Thymus (tissue), 11 donors: ENCODE results near the gene DDX1. TPM values are rescaled to one million over a fixed set of nuclear protein-coding genes. Genes with fewer than 3 reads are reported as not detected.

Source experiments
- DNase-seq, 9 donors: peaks; one replicate each; pipeline ENCODE4 v3.0.0-alpha.2; 2013; ENCODE audit warnings: low spot score in 9 of 9, low read depth in 6 of 9, missing footprints in 1 of 9
- H3K27ac ChIP-seq, 2 donors: one replicate each; pipeline ENCODE4 v1.5.1; 2013; ENCODE audit warnings: control low read depth in 1 of 2, low read depth in 1 of 2, low read length in 1 of 2, mild to moderate bottlenecking in 1 of 2, moderate library complexity in 1 of 2
- H3K27me3 ChIP-seq, 2 donors: one replicate each; pipeline ENCODE4 v1.5.1; 2013; ENCODE audit warnings: low read length in 1 of 2; ENCODE audit not compliant: control insufficient read depth in 2 of 2, insufficient read depth in 1 of 2
- H3K36me3 ChIP-seq, 2 donors: one replicate each; pipeline ENCODE4 v1.5.1; 2013; ENCODE audit warnings: low read length in 1 of 2, mild to moderate bottlenecking in 1 of 2, moderate library complexity in 1 of 2; ENCODE audit not compliant: control insufficient read depth in 2 of 2, insufficient read depth in 2 of 2
- H3K4me1 ChIP-seq, 2 donors: one replicate each; pipeline ENCODE4 v1.5.1; 2013; ENCODE audit warnings: low read length in 2 of 2; ENCODE audit not compliant: control insufficient read depth in 2 of 2, insufficient read depth in 2 of 2
- H3K4me3 ChIP-seq, 2 donors: one replicate each; pipeline ENCODE4 v1.5.1; 2013; ENCODE audit warnings: low read length in 2 of 2, control low read depth in 1 of 2, mild to moderate bottlenecking in 1 of 2
- H3K9me3 ChIP-seq, 2 donors: one replicate each; pipeline ENCODE4 v1.5.1; 2013; ENCODE audit warnings: low read length in 1 of 2, mild to moderate bottlenecking in 1 of 2; ENCODE audit not compliant: control insufficient read depth in 2 of 2, insufficient read depth in 1 of 2
- WGBS: extraction: QIAGEN DNeasy Blood & Tissue Kit; methylation state at CpG from one replicate; pipeline ENCODE4 v1.1.7; 2013; 5-methylcytosine and 5-hydroxymethylcytosine counted together
- polyA plus RNA-seq: library from polyadenylated mRNA; stranded (reverse); fragments of 200-250 nt; gene quantifications from one replicate; pipeline ENCODE4 v1.2.3, GENCODE V29; 2013
- total RNA-seq: library from RNA; stranded (reverse); fragments of 120-200 nt; gene quantifications from one replicate; pipeline ENCODE4 v1.2.4, GENCODE V29; 2013
- donor health status: healthy.

Gene DDX1
- total and polyA plus RNA-seq, 2 donors, result 57.7 to 64.2 TPM

DNA sequence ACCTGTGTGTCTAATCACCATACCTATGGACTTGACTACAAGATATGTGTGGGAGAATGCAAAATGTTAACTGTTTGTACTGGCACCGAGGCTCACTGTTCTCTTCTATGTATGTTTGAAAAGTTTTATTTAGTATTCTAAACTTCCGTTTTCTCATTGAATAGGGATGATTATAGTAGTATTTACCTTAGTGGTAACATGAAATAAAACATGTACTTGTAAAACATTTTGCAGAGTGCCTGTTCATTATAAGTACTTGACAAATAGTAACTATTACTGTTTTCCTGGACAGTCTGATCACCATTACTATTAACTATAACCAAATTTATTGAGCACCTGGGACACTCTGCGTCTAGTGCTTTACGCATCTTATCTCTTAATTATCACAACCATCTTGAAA lies 24.8 kb downstream of the DDX1 start:
- no peaks in the 10 kb centered on the region for H3K4me1 ChIP-seq
- DNase-seq, result no peak
- H3K36me3 ChIP-seq, result peaks cover 19 to 50% of the 10 kb centered on the region in 2 donors
- no peak overlapping the region for H3K4me3 ChIP-seq
- no peaks in the 10 kb centered on the region for H3K27me3 ChIP-seq
- H3K9me3 ChIP-seq, result no peaks in the 10 kb centered on the region
- no peak overlapping the region for H3K27ac ChIP-seq
- whole genome bisulfite sequencing, result 97% methylated on average over 4 of the region's 4 CpGs

GRCh38 chr2:15616850-15617777 lies 25.4 kb downstream of the DDX1 start:
- Histone ChIP-seq H3K27me3 (no peaks in the 10 kb centered on the region), H3K4me3 (no peak overlapping the region), H3K36me3 (peaks cover 22 to 57% of the 10 kb centered on the region in 2 donors), H3K9me3 (no peaks in the 10 kb centered on the region), H3K27ac (no peak overlapping the region), H3K4me1 (no peaks in the 10 kb centered on the region)
- 97% methylated on average over 3 of the region's 3 CpGs for WGBS
- DNase-seq, result no peak

GRCh38 chr2:15617778-15618448 lies 26.2 kb downstream of the DDX1 start:
- H3K4me3 ChIP-seq, result no peak overlapping the region
- H3K27ac ChIP-seq, result no peak overlapping the region
- no peaks in the 10 kb centered on the region for H3K27me3 ChIP-seq
- H3K9me3 ChIP-seq, result no peaks in the 10 kb centered on the region
- 98% methylated on average over 4 of the region's 4 CpGs for WGBS
- peaks cover 22 to 64% of the 10 kb centered on the region in 2 donors for H3K36me3 ChIP-seq
- DNase-seq, result no peak
- H3K4me1 ChIP-seq, result no peaks in the 10 kb centered on the region

- Histone ChIP-seq H3K27ac (no peak overlapping the region), H3K27me3 (no peaks in the 10 kb centered on the region), H3K9me3 (no peaks in the 10 kb centered on the region), H3K36me3 (peaks cover 22 to 65% of the 10 kb centered on the region in 2 donors), H3K4me1 (no peaks in the 10 kb centered on the region), H3K4me3 (no peak overlapping the region)
- no peak for DNase-seq
- 98% methylated on average over 16 of the region's 16 CpGs for WGBS
Measured at GRCh38 chr2:15618449-15618855, 26.8 kb downstream of the DDX1 start.

DNA sequence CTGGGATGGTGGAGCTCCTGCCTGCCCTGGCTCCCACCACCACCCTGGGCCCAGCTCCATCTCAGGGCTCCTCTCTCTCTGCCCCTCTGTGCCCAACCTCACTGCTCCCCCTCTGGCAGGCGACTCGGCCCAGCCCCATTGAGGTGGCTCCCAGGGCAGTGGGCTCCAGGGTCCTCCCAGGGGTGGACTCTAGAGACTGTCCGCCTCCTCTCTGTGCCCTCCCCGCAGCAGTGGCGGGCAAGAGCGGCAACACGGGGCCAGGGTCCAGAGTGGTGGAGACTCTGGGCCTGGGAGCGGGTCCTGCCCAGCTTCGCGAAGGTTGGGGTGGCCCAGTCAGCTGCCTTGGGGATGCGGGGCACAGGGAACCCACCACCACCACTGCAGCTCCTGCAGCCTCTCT lies 27.4 kb downstream of the DDX1 start:
- Histone ChIP-seq H3K4me1 (no peaks in the 10 kb centered on the region), H3K4me3 (no peak overlapping the region), H3K27me3 (no peaks in the 10 kb centered on the region), H3K27ac (no peak overlapping the region), H3K9me3 (no peaks in the 10 kb centered on the region), H3K36me3 (peaks cover 22 to 64% of the 10 kb centered on the region in 2 donors)
- 99% methylated on average over 11 of the region's 11 CpGs for WGBS
- no peak for DNase-seq

GRCh38 chr2:15619510-15619909 lies 27.8 kb downstream of the DDX1 start:
- no peaks in the 10 kb centered on the region for H3K4me1 ChIP-seq
- H3K27ac ChIP-seq, result no peak overlapping the region
- no peaks in the 10 kb centered on the region for H3K27me3 ChIP-seq
- no peak overlapping the region for H3K4me3 ChIP-seq
- H3K9me3 ChIP-seq, result no peaks in the 10 kb centered on the region
- peaks cover 22 to 63% of the 10 kb centered on the region in 2 donors for H3K36me3 ChIP-seq
- DNase-seq, result no peak
- 79% methylated on average over 5 of the region's 5 CpGs for WGBS

DNA sequence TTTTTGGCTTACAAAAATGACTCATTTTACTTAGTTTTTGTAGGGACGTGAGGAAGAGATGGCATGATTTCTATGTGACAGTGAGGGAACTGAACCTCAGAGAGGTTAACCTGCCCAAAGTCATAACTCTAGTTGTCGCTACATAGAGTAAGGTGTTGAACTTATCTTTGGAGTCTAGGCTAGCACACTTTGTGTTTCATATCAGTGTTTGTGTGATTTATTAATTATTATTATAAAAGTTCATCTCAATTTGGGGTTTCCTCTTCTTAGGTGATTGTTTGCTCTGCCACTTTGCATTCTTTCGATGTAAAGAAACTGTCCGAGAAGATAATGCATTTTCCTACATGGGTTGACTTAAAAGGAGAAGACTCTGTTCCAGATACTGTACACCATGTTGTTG lies 28.3 kb downstream of the DDX1 start:
- no peaks in the 10 kb centered on the region for H3K4me1 ChIP-seq
- no peaks in the 10 kb centered on the region for H3K27me3 ChIP-seq
- H3K27ac ChIP-seq, result no peak overlapping the region
- WGBS, result 97% methylated on average over 4 of the region's 4 CpGs
- no peak for DNase-seq
- H3K36me3 ChIP-seq, result peaks cover 22 to 67% of the 10 kb centered on the region in 2 donors
- no peaks in the 10 kb centered on the region for H3K9me3 ChIP-seq
- no peak overlapping the region for H3K4me3 ChIP-seq

GRCh38 chr2:15620340-15620739 lies 28.7 kb downstream of the DDX1 start:
- no peak overlapping the region for H3K4me3 ChIP-seq
- no peak for DNase-seq
- no peaks in the 10 kb centered on the region for H3K9me3 ChIP-seq
- no peaks in the 10 kb centered on the region for H3K27me3 ChIP-seq
- H3K4me1 ChIP-seq, result no peaks in the 10 kb centered on the region
- H3K36me3 ChIP-seq, result peaks cover 22 to 65% of the 10 kb centered on the region in 2 donors
- no peak overlapping the region for H3K27ac ChIP-seq
- 97% methylated on average over 2 of the region's 2 CpGs for WGBS

DNA sequence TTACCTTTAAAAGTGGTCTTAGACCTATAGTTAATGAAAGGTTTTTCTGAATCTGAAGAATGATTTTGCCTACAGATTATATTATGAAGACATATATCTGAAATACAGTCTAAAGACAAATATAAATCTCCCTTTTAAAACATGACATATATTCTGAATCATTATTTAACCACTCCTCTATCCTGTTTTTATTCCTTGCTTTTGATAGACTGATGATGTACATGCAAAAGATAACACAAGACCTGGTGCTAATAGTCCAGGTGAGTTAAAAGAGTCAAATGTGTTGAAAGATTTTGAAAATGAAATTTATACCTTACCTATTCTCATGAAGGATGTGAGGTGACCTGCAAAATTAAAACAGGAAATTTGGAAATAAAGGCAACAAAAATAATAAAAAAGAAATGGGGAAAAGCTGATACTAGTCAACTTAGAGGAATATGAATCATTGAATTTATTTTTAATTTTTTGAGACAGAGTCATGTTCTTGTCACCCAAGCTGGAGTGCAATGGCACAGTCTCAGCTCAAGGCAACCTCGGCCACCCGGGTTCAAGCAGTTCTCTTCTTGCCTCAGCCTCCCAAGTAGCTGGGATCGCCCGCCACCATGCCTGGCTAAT lies 29.3 kb downstream of the DDX1 start:
- Histone ChIP-seq H3K36me3 (peaks cover 22 to 68% of the 10 kb centered on the region in 2 donors), H3K4me3 (no peak overlapping the region), H3K4me1 (no peaks in the 10 kb centered on the region), H3K9me3 (no peaks in the 10 kb centered on the region), H3K27ac (no peak overlapping the region), H3K27me3 (no peaks in the 10 kb centered on the region)
- DNase-seq, result no peak
- WGBS, result 98% methylated on average over 4 of the region's 4 CpGs
